ENCODE data around the gene AP1S1. TPM values are rescaled to one million over a fixed set of nuclear protein-coding genes. Genes with fewer than 3 reads are reported as not detected.
"Not testable (repeated sequence)": the region's sequence is repeated elsewhere in the genome, so short reads cannot be mapped to it uniquely, and the experiment has no call there.

The AP1S1 gene
- total RNA-seq, 1 experiment from 2014 or later: 72.5 TPM

GRCh38 chr7:101195884-101196283 is 41.6 kb downstream of the AP1S1 start:
- Mint-ChIP-seq H3K36me3 (ENCODE audit: insufficient read depth, unreplicated experiment) (no peaks in the 10 kb centered on the region), H3K4me1 (ENCODE audit: insufficient read depth, unreplicated experiment) (no peaks in the 10 kb centered on the region), H3K4me3 (ENCODE audit: unreplicated experiment) (no peak overlapping the region), H3K27ac (ENCODE audit: low read depth, unreplicated experiment) (no peak overlapping the region), H3K9me3 (ENCODE audit: unreplicated experiment) (no peaks in the 10 kb centered on the region), H3K27me3 (ENCODE audit: insufficient read depth, unreplicated experiment) (peaks cover 8% of the 10 kb centered on the region)
- intact Hi-C loops (cut with micrococcal nuclease): no loop called here
- no peak for TF ChIP-seq CTCF (IDR thresholded peaks at IDR 0.05; ENCODE audit: unreplicated experiment)
- CTCF ChIA-PET: interaction anchor here (0.6 to 8.3 kb wide), 4 partner anchors 32 to 312 kb away, joined by 3 to 203 read pairs (median 3); no protein-coding TSS in a partner anchor
- DNase-seq (ENCODE audit: unreplicated experiment): no peak
- BruUV-seq (replicated peaks): no TSS peak
- POLR2A ChIA-PET: interaction anchor here (1.3 kb wide), 1 partner anchor 22 kb away, joined by 5 read pairs; the partner anchor contains the start of genes PLOD3 and ZNHIT1

- no peak for DNase-seq (ENCODE audit: unreplicated experiment)
- Mint-ChIP-seq H3K27me3 (ENCODE audit: insufficient read depth, unreplicated experiment) (peaks cover 12% of the 10 kb centered on the region), H3K4me1 (ENCODE audit: insufficient read depth, unreplicated experiment) (no peaks in the 10 kb centered on the region), H3K36me3 (ENCODE audit: insufficient read depth, unreplicated experiment) (no peaks in the 10 kb centered on the region), H3K9me3 (ENCODE audit: unreplicated experiment) (no peaks in the 10 kb centered on the region), H3K4me3 (ENCODE audit: unreplicated experiment) (no peak overlapping the region), H3K27ac (ENCODE audit: low read depth, unreplicated experiment) (no peak overlapping the region)
- POLR2A ChIA-PET: no interaction called here
- intact Hi-C loops (cut with micrococcal nuclease): no loop called here
- BruUV-seq (replicated peaks): no TSS peak
- CTCF ChIA-PET: interaction anchor here (0.6 kb wide), 1 partner anchor 178 kb away, joined by 3 read pairs; no protein-coding TSS in a partner anchor
- no peak for TF ChIP-seq CTCF (IDR thresholded peaks at IDR 0.05; ENCODE audit: unreplicated experiment)
Measured at GRCh38 chr7:101197991-101198390, 43.7 kb downstream of the AP1S1 start.

GRCh38 chr7:101198476-101198875 is 44.2 kb downstream of the AP1S1 start:
- TF ChIP-seq CTCF (IDR thresholded peaks at IDR 0.05; ENCODE audit: unreplicated experiment): no peak
- no peaks in the 10 kb centered on the region for H3K9me3 Mint-ChIP-seq (ENCODE audit: unreplicated experiment)
- peaks cover 12% of the 10 kb centered on the region for H3K27me3 Mint-ChIP-seq (ENCODE audit: insufficient read depth, unreplicated experiment)
- no TSS peak for BruUV-seq (replicated peaks)
- intact Hi-C loops (cut with micrococcal nuclease): no loop called here
- H3K4me3 Mint-ChIP-seq (ENCODE audit: unreplicated experiment): no peak overlapping the region
- POLR2A ChIA-PET: no interaction called here
- H3K4me1 Mint-ChIP-seq (ENCODE audit: insufficient read depth, unreplicated experiment): no peaks in the 10 kb centered on the region
- no peak for DNase-seq (ENCODE audit: unreplicated experiment)
- CTCF ChIA-PET: interaction anchor here (0.6 kb wide), 2 partner anchors 15 to 178 kb away, joined by 3 read pairs; no protein-coding TSS in a partner anchor
- H3K36me3 Mint-ChIP-seq (ENCODE audit: insufficient read depth, unreplicated experiment): no peaks in the 10 kb centered on the region
- H3K27ac Mint-ChIP-seq (ENCODE audit: low read depth, unreplicated experiment): no peak overlapping the region

- H3K4me1 Mint-ChIP-seq (ENCODE audit: insufficient read depth, unreplicated experiment); POLR2A ChIA-PET; H3K27ac Mint-ChIP-seq (ENCODE audit: low read depth, unreplicated experiment); H3K4me3 Mint-ChIP-seq (ENCODE audit: unreplicated experiment); BruUV-seq (replicated peaks); H3K36me3 Mint-ChIP-seq (ENCODE audit: insufficient read depth, unreplicated experiment); intact Hi-C loops (cut with micrococcal nuclease); H3K9me3 Mint-ChIP-seq (ENCODE audit: unreplicated experiment); DNase-seq (ENCODE audit: unreplicated experiment): not testable (repeated sequence)
- CTCF ChIA-PET: interaction anchor here (0.6 to 0.9 kb wide), 3 partner anchors 17 to 31 kb away, joined by 3 to 4 read pairs (median 4); no protein-coding TSS in a partner anchor
- H3K27me3 Mint-ChIP-seq (ENCODE audit: insufficient read depth, unreplicated experiment): peaks cover 12% of the 10 kb centered on the region
Measured at GRCh38 chr7:101199522-101199921, 45.2 kb downstream of the AP1S1 start.

GRCh38 chr7:101200504-101200861 is 46.2 kb downstream of the AP1S1 start:
- Mint-ChIP-seq H3K36me3 (ENCODE audit: insufficient read depth, unreplicated experiment) (no peaks in the 10 kb centered on the region), H3K4me3 (ENCODE audit: unreplicated experiment) (no peak overlapping the region), H3K27ac (ENCODE audit: low read depth, unreplicated experiment) (no peak overlapping the region), H3K27me3 (ENCODE audit: insufficient read depth, unreplicated experiment) (peaks cover 12% of the 10 kb centered on the region), H3K9me3 (ENCODE audit: unreplicated experiment) (no peaks in the 10 kb centered on the region), H3K4me1 (ENCODE audit: insufficient read depth, unreplicated experiment) (no peaks in the 10 kb centered on the region)
- DNase-seq (ENCODE audit: unreplicated experiment): no peak
- intact Hi-C loops (cut with micrococcal nuclease): no loop called here
- no TSS peak for BruUV-seq (replicated peaks)
- ChIA-PET CTCF (interaction anchor here (0.6 to 1.2 kb wide), 3 partner anchors 8 to 17 kb away, joined by 3 to 4 read pairs (median 3); partner anchors contain the start of genes PLOD3 and ZNHIT1), POLR2A (no interaction called here)
- no peak for TF ChIP-seq CTCF (IDR thresholded peaks at IDR 0.05; ENCODE audit: unreplicated experiment)
